Measurements from ENCODE around the gene SLC10A7. TPM values are rescaled to one million over a fixed set of nuclear protein-coding genes. Genes with fewer than 3 reads are reported as not detected.
A peak's percentile ranks its signal among the peaks of the same experiment; 100 is the strongest.

Gene SLC10A7, protein sequence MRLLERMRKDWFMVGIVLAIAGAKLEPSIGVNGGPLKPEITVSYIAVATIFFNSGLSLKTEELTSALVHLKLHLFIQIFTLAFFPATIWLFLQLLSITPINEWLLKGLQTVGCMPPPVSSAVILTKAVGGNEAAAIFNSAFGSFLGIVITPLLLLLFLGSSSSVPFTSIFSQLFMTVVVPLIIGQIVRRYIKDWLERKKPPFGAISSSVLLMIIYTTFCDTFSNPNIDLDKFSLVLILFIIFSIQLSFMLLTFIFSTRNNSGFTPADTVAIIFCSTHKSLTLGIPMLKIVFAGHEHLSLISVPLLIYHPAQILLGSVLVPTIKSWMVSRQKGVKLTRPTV
- 1 to 10 TPM; 2.9 to 6.6 (median 4.4) TPM for total RNA-seq
- polyA plus RNA-seq, result 1 to 10 TPM; 1.3 to 1.7 TPM
- long read RNA-seq, donor 1, partial matches to known transcripts, result 0 of 4 reads
- long read RNA-seq, donor 1, other reads (novel, unspliced or antisense), result 3 of 4 reads
- long read RNA-seq, donor 2, partial matches to known transcripts, result 0 of 1 reads
- long read RNA-seq, donor 2, other reads (novel, unspliced or antisense), result 0 of 1 reads
- long read RNA-seq, donor 3, partial matches to known transcripts, result 0 of 4 reads
- long read RNA-seq, donor 3, other reads (novel, unspliced or antisense), result 1 of 4 reads

DNA sequence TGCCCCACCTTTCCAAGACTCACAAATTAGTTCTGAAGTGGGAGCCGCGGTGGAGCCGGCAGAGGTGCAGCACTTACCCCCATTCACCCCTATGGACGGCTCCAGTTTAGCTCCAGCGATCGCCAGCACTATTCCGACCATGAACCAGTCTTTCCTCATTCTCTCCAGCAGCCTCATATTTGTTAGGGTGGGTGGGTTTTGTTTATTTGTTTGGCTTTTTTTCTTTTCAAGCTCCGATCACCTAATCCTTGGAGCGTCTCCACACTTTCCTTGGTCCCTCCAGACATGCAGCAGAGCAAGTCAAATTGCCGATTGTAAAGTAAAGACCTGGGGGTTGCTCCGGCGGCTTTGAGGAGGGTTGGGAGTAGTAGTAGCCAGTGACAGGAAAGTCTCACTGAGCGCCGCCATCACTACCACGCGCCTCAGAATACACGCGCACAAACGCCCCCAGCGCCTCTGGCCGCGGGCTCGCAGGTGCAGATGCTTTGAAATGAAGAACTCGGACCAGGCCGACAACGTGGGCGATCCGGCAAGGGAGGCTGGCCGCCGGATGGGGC is at the start of gene SLC10A7:
TSS of gene SLC10A7 (minus strand) at position 400 of the 557 bp plus-strand sequence. CDS start at position 177, 223 bp downstream.
- Histone ChIP-seq H3K36me3 (peaks cover 0 to 7% (median 0%) of the 10 kb centered on the region in 9 donors), H3K4me3 (peak within 1 kb of the TSS; percentile 55 to 100 (median 76)), H3K27ac (peak within 1 kb of the TSS; percentile 27 to 96 (median 84)), H3K27me3 (no peaks in the 10 kb centered on the region), H3K4me1 (peaks cover 0 to 27% (median 21%) of the 10 kb centered on the region in 9 donors), H3K9me3 (no peaks in the 10 kb centered on the region)
- TF ChIP-seq, protein P1, sequence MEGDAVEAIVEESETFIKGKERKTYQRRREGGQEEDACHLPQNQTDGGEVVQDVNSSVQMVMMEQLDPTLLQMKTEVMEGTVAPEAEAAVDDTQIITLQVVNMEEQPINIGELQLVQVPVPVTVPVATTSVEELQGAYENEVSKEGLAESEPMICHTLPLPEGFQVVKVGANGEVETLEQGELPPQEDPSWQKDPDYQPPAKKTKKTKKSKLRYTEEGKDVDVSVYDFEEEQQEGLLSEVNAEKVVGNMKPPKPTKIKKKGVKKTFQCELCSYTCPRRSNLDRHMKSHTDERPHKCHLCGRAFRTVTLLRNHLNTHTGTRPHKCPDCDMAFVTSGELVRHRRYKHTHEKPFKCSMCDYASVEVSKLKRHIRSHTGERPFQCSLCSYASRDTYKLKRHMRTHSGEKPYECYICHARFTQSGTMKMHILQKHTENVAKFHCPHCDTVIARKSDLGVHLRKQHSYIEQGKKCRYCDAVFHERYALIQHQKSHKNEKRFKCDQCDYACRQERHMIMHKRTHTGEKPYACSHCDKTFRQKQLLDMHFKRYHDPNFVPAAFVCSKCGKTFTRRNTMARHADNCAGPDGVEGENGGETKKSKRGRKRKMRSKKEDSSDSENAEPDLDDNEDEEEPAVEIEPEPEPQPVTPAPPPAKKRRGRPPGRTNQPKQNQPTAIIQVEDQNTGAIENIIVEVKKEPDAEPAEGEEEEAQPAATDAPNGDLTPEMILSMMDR (IDR thresholded peaks at IDR 0.05), result no peak
- ATAC-seq (peak; percentile 95 to 98 (median 96)), DNase-seq (peak; percentile 70 to 76)
- intact Hi-C loops (cut with DNase I), result loop anchor here in 4 of 10 donors (5.0 to 10.0 kb wide), 4 partner anchors 157 to 347 kb away; partner anchors contain the start of gene LSM6 (in 1 of the 4)
- WGBS, 2 donors, result 0 to 1% methylated on average over 30 of the region's 30 CpGs

DNA sequence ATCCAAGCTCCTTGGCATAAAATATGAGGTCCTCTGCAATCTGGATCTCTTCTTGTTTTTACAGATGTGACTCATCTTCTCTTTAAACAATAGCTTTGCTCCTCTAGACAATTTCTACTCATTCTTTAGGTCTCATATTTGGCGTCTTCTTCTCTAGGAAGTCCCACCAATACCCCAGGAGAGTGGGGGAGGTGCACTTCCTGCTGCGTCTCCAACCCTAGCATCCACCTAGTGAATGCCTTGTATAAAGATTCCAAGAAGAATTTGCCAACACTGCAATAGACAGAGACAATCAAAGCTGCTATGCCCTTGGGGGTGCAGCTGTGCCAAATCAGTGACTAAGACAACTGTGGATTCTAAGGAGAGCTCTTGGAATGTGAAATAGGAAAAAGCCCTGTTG is 45.7 kb upstream of the SLC10A7 start:
- H3K27ac ChIP-seq, result no peak overlapping the region
- H3K9me3 ChIP-seq, result no peaks in the 10 kb centered on the region
- DNase-seq (no peak), ATAC-seq (no peak)
- no peaks in the 10 kb centered on the region for H3K4me1 ChIP-seq
- TF ChIP-seq, protein P1 (IDR thresholded peaks at IDR 0.05), result no peak
- H3K36me3 ChIP-seq, result no peaks in the 10 kb centered on the region
- H3K4me3 ChIP-seq, result no peak overlapping the region
- peaks cover 0 to 3% (median 0%) of the 10 kb centered on the region in 7 donors for H3K27me3 ChIP-seq
- WGBS, 2 donors, result 44 to 48% methylated on average over 2 of the region's 2 CpGs
- intact Hi-C loops (cut with DNase I), result no loop called here

DNA sequence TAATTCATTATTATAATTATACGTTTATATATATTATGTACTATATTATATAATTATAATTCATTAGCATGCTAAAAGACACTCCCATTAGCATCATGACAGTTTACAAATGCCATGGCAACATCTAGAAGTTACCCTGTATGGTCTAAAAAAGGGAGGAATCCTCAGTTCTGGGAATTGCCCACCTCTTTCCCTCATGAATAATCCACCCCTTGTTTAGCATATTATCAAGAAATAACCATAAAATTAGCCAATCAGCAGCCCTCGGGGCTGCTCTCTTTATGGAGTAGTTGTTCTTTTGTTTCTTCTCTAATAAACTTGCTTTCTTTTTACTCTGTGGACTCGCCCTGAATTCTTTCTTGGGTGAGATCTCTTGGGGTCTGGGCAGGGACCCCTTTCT is 42.8 kb upstream of the SLC10A7 start:
- Histone ChIP-seq H3K27me3 (peaks cover 0 to 6% (median 0%) of the 10 kb centered on the region in 7 donors), H3K9me3 (no peaks in the 10 kb centered on the region), H3K4me3 (no peak overlapping the region), H3K4me1 (no peaks in the 10 kb centered on the region), H3K27ac (no peak overlapping the region), H3K36me3 (no peaks in the 10 kb centered on the region)
- TF ChIP-seq, protein P1 (IDR thresholded peaks at IDR 0.05), result no peak
- DNase-seq (no peak), ATAC-seq (no peak)
- 54 to 62% methylated on average over 3 of the region's 3 CpGs for WGBS, 2 donors
- intact Hi-C loops (cut with DNase I), result no loop called here

DNA sequence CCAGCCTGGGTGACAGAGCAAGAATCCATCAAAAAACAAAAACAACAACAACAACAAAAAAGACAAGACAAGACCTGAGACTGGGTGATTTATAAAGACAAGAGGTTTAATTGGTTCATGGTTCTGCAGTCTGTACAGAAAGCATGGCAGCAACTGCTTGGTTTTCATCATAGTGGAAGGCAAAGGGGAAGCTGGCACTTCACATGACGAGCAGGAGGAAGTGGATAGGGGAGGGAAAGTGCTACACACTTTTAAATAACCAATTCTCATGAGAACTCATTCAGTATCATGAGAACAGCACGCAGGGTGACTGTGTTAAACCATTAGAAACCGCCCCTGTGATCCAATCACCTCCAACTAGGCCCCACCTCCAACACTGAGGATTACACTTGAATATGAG is 28.4 kb upstream of the SLC10A7 start:
- TF ChIP-seq, protein P1 (IDR thresholded peaks at IDR 0.05), result no peak
- intact Hi-C loops (cut with DNase I), result no loop called here
- Histone ChIP-seq H3K36me3 (no peaks in the 10 kb centered on the region), H3K4me1 (no peaks in the 10 kb centered on the region), H3K27ac (no peak overlapping the region), H3K9me3 (no peaks in the 10 kb centered on the region), H3K4me3 (no peak overlapping the region), H3K27me3 (peaks cover 0 to 6% (median 0%) of the 10 kb centered on the region in 7 donors)
- ATAC-seq, result no peak
- 77 to 83% methylated on average over 3 of the region's 3 CpGs for WGBS, 2 donors
- no peak for DNase-seq
